Fibroblast of lung (primary cell): Measurements from ENCODE around the gene PIP5KL1.

ENCODE experiments used
- EZH2 ChIP-seq: IDR thresholded peaks from 2 replicates; pipeline ENCODE4 v1.5.1; 2012; ENCODE audit warnings: low read length, control low read depth, mild to moderate bottlenecking; ENCODE audit errors: missing control alignments
- TF ChIP-seq, protein P1 (sequence below), 2 donors: IDR thresholded peaks in 1 of 2; conservative IDR thresholded peaks in 1 of 2; 1 replicate in 1 of 2; 2 replicates in 1 of 2; pipeline ENCODE4 v1.5.1; 2011 to 2012; ENCODE audit warnings: low read length in 2 of 2, control low read depth in 1 of 2, inconsistent platforms in 1 of 2, low read depth in 1 of 2, mild to moderate bottlenecking in 1 of 2

DNA sequence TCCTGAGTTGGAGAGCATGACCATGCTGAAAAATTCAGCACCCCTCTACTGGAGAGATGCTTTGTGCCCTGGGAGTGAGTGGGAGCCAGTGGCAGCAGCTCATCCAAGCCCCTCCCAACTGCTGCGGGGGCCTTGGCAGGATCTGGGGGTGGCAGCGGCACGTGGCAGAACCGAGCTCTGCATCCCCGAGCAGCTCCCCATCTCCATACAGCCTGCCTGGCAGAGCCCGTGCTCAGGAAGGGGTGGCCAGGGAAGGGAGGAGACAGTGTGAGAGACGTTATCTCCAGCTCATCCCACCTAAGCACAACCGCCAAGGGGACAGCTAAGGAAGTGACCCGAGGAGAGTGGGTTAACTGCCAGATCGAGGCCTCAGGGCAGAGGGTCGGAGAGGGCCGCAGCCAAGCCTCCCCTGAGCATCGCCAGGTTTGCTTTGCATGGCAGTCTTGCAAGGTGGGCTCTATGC is 24.3 kb upstream of the PIP5KL1 start:
- TF ChIP-seq, protein P1, sequence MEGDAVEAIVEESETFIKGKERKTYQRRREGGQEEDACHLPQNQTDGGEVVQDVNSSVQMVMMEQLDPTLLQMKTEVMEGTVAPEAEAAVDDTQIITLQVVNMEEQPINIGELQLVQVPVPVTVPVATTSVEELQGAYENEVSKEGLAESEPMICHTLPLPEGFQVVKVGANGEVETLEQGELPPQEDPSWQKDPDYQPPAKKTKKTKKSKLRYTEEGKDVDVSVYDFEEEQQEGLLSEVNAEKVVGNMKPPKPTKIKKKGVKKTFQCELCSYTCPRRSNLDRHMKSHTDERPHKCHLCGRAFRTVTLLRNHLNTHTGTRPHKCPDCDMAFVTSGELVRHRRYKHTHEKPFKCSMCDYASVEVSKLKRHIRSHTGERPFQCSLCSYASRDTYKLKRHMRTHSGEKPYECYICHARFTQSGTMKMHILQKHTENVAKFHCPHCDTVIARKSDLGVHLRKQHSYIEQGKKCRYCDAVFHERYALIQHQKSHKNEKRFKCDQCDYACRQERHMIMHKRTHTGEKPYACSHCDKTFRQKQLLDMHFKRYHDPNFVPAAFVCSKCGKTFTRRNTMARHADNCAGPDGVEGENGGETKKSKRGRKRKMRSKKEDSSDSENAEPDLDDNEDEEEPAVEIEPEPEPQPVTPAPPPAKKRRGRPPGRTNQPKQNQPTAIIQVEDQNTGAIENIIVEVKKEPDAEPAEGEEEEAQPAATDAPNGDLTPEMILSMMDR (conservative IDR thresholded peaks at IDR 0.05 in 1 of 2, IDR thresholded peaks at IDR 0.05 in 1 of 2; ENCODE audit: low read depth in 1 of 2, low read length in 2 of 2) = no peak
- no peak for TF ChIP-seq EZH2
